Measurements from ENCODE around the gene OPHN1.

DNA sequence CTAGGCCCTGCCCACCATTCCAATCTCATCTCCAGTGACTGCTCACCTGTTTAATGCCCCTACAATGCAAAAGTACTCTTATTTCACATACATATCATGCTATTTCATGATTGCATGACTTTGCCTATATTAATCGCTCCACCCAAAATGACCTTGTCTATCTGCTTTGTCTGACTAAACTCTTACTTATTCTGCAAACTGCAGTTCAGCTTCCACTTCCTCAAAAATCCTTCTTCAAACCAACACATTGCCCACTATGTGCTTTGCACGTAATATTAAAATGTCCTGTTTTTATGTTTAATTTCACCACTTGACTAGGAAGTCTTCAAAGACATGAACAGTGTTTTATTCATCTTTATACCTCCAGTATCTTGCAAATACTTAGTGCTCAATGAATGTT lies 229.6 kb downstream of the OPHN1 start:
- TF ChIP-seq, protein P1, sequence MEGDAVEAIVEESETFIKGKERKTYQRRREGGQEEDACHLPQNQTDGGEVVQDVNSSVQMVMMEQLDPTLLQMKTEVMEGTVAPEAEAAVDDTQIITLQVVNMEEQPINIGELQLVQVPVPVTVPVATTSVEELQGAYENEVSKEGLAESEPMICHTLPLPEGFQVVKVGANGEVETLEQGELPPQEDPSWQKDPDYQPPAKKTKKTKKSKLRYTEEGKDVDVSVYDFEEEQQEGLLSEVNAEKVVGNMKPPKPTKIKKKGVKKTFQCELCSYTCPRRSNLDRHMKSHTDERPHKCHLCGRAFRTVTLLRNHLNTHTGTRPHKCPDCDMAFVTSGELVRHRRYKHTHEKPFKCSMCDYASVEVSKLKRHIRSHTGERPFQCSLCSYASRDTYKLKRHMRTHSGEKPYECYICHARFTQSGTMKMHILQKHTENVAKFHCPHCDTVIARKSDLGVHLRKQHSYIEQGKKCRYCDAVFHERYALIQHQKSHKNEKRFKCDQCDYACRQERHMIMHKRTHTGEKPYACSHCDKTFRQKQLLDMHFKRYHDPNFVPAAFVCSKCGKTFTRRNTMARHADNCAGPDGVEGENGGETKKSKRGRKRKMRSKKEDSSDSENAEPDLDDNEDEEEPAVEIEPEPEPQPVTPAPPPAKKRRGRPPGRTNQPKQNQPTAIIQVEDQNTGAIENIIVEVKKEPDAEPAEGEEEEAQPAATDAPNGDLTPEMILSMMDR (IDR thresholded peaks at IDR 0.05): no peak
- no peak for TF ChIP-seq POLR2A (IDR thresholded peaks at IDR 0.05)

Data from lower leg skin (tissue), 3 donors.